SIG-M5 (cell line): ENCODE data around the gene TOMM22.

Experiments
- DNase-seq: peaks from one replicate; lab custom pipeline; 2025; lab: John Stamatoyannopoulos, UW

TOMM22 gene

GRCh38 chr22:38715176-38715764 is 33.5 kb downstream of the TOMM22 start:
- no peak for DNase-seq

DNA sequence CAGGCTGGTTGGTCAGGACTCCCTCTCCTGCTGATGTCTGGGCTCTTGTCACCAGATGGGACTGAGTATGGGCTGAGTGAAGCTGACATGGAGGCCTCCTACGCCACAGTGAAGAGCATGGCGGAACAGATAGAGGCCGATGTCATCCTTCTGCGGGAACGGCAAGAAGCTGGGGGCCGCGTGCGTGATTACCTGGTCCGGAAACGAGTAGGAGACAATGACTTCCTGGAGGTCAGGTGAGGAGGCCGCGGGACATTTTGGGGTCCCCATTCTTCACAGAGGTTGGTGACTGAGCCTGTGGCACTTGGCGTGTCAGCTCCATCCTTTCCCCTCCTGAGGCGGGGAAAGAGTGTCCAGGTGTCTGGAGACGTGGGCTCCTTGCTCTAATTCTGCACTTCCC is 34.1 kb downstream of the TOMM22 start:
- DNase-seq: no peak

- DNase-seq: no peak
Measured at GRCh38 chr22:38716271-38716670, 34.5 kb downstream of the TOMM22 start.

GRCh38 chr22:38716826-38717225 is 35.1 kb downstream of the TOMM22 start:
- no peak for DNase-seq

- no peak for DNase-seq
Measured at GRCh38 chr22:38717244-38717643, 35.5 kb downstream of the TOMM22 start.

DNA sequence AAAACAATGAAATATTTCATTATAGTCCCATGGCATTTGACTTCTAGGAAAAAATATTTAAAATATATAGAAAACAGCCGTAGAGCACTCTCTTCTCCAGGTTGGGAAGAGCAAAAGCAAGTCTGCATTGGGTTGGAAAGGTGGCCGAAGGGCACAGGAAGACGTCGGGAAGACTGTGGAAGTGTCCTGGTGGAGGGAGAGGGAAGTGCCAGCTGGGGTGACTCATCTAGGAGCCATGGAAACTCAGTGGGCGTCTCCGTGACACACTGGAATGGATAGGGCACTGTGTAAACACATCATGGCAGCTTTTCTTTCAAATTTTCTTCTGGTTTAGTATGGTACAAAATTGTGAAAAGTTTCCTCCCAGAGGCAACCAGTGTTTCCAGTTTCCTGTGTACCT is 36.7 kb downstream of the TOMM22 start:
- DNase-seq: no peak

- no peak for DNase-seq
Measured at GRCh38 chr22:38719196-38719595, 37.4 kb downstream of the TOMM22 start.

- DNase-seq: no peak
Measured at GRCh38 chr22:38720350-38720749, 38.6 kb downstream of the TOMM22 start.

GRCh38 chr22:38721551-38721950 is 39.8 kb downstream of the TOMM22 start:
- DNase-seq: no peak

GRCh38 chr22:38724176-38724575 is 42.4 kb downstream of the TOMM22 start:
- DNase-seq: no peak

DNA sequence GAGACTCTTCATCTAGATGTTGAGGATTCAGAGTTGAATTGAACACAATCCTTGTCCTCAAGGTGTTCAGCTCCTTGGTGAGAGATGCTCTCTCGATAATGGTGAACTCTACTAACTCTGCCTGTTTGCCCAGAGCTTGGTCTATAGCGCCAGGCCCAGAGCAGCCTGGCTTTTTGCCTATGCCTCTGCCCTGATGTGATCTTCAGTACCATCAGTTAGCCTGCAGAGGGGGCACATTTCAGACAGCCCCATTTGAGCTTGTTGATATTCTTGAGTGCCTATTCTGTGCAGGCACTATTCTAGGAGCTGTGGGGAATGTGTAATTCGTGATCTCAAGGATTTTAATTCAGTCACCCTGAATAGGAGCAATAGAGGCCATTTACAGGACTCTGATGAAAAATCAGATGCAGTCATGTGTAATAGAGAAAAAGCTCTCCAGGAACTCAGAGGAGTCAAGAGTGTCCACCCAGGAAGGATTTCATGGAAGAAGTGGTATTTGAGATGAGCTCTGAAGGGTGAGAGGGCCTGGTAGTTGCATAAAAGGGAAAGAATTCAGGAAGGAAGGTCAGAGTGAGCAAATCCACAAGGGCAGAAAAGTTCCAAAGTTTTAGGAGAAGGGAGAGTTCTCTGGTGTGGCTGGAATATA is 43.3 kb downstream of the TOMM22 start:
- DNase-seq: no peak

DNA sequence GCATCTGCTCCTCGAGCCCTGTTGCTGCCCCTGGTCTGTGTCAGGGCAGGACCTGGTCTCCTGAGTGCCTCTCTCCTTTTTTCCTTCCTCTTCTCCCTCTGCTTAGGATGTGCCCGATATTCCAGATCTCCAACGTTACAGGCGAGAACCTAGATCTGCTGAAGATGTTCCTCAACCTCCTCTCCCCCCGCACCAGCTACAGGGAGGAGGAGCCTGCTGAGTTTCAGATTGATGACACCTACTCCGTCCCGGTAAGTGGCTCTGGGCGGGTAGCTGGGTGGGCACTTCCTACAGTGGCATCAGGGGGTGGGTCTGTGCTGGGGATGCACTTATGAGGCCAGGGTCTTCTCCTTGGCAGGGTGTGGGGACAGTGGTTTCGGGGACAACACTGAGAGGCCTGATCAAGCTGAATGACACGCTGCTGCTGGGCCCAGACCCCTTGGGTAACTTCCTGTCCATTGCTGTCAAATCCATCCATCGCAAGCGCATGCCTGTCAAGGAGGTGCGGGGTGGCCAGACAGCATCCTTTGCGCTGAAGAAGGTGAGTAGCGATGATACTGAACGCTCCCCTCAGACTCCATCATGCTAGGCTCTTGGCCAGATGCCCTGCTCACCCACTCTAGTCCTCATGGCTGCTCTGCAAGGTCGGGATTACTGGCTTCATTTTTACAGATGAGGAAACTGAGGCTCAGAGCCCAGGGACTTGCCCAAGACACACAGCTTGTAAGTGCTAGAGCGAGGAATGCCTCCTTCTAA is 44.3 kb downstream of the TOMM22 start:
- DNase-seq: no peak

DNA sequence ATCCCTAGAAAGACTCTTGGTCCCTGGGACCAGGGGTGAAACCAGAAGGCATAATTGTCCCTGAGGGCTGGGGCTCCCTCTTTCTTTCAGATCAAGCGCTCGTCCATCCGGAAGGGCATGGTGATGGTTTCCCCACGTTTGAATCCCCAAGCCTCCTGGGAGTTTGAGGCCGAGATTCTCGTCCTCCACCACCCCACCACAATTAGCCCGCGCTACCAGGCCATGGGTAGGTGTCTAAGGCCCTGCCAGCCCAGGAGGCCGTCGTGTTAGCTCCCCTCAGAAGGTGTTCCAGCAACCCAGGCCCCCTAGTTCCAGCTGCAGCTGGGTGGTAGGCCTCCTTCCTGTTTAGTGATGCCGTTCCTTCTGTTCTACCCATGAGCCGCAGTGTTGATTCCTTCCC is 45.4 kb downstream of the TOMM22 start:
- DNase-seq: no peak

GRCh38 chr22:38727530-38728451 is 46.0 kb downstream of the TOMM22 start:
- no peak for DNase-seq

DNA sequence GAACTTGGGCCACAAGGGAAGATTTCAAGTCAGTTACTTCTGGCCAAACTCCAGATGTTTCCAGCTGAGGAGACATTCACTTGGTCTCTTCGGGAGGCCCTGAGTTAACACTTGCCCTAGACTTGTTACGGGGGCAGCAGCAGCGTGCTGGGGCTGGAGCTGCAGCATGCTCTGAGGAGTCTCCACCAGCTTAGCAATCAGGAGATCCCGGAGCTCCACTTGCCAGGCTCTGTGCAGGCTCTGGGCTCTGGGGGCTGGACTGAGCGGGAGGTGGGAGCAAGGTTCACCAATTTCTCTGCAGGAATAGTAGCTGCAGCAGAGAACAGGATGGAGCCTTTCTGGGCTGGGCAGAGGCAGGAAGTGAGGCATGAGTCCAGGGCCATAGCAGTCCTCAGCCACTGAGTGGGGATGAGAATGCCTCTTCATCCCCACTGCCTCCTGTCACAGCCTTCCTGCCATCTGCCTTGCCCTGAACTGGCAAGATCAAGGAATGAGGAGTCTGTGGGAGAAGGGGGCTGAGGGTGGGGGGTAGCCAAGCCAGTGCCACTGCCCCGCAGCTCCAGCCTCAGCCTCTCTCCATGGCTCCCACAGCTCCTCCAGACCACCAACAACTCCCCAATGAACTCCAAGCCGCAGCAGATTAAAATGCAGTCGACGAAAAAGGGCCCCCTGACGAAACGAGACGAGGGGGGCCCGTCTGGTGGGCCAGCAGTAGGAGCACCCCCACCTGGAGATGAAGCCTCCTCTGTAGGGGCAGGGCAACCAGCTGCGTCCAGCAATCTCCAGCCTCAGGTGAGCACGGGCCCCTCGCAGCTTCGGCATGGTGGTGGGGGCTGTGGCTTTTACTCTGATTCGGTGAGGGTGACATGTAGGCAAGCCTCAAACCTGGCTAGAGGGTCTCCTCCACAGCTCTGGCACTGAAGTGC is 47.4 kb downstream of the TOMM22 start:
- no peak for DNase-seq

DNA sequence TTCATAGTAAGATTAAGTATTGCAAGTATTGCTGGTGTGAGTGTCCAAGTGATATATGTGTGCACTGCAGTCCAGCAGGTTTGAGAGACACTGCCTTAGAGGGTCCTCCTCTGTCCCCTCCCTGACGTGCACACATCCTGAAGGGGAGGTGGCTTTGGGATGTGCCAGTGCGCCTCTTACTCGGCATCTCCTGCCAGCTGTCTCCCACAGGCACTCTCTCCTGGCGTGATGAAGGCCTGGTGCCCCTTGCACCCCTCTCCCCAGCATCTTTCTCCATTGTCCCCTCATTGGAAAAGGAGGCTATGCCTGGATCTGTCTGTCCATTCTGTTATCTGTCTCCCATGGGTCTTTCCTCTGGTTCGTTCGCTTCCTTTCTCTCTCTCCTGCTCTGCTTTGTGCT is 48.2 kb downstream of the TOMM22 start:
- DNase-seq: no peak

GRCh38 chr22:38730411-38730871 is 48.7 kb downstream of the TOMM22 start:
- DNase-seq: no peak

DNA sequence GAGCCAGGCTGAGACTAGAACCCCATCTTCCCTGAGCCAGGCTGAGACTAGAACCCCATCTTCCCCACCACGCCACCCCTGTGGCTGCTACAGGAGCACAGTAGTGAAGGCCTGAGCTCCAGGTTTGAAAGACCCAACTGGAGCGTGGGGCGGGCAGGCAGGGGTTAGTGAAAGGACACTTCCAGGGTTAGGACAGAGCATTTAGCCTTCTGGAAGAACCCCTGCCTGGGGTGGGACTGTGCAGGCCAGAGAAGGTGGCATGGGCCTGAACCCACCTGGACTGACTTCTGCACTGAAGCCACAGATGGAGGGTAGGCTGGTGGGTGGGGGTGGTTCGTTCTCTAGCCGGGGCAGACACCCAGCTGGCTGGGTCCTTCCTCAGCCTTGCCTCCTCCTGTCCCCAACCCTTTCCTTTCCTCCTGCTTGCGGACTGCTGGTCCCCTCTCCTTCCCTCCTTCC is 50.0 kb downstream of the TOMM22 start:
- DNase-seq: no peak

- DNase-seq: no peak
Measured at GRCh38 chr22:38732251-38732815, 50.6 kb downstream of the TOMM22 start.

DNA sequence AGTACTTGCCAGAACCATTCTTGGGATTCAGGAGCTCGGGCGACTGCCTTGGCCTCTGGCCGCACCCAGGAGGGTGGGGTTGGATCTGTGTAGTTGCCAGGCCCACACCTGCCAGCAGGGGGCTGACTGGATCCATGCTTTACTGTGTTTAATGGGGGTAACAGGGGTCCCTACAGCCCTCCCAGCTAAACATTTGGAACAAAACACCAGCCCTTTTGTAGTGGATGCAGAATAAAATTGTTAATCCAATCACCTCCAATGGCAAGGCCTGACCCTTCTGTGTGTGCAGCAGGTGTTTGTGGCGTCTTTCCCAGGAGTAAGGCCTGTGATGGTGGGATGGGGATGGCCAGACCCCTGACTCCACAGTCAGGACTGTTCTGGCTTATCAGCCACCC is 51.6 kb downstream of the TOMM22 start:
- no peak for DNase-seq
